Thyroid gland (tissue), 4 donors: ENCODE measurements around the gene AK8.

ENCODE experiments used
- CTCF ChIP-seq, 6 experiments: fragments of 200-600 bp in 3 of 6; fragments of 450-650 bp in 3 of 6; sonication (generic) in 3 of 6; IDR thresholded peaks; one replicate each; pipeline ENCODE4 v1.5.1; 2016 to 2019; ENCODE audit warnings: antibody characterized with exemption in 6 of 6, mild to moderate bottlenecking in 2 of 6, inconsistent platforms in 1 of 6, moderate library complexity in 1 of 6
- POLR2A ChIP-seq, 2 donors: fragments of 450-650 bp; IDR thresholded peaks; one replicate each; pipeline ENCODE4 v1.6.1; 2017; ENCODE audit warnings: antibody characterized with exemption in 2 of 2, mild to moderate bottlenecking in 2 of 2, moderate library complexity in 1 of 2

GRCh38 chr9:132908635-132909034, 30.6 kb upstream of the AK8 start:
- TF ChIP-seq POLR2A (IDR thresholded peaks at IDR 0.05), result no peak
- TF ChIP-seq CTCF (IDR thresholded peaks at IDR 0.05), result no peak
